HL-60 (cell line): Measurements from ENCODE around the gene ZNF593.

ENCODE experiments used
- CTCF ChIP-seq: IDR thresholded peaks from one replicate; pipeline ENCODE4 v1.5.1; 2011; ENCODE audit warnings: low read length, control low read depth, inconsistent platforms; ENCODE audit not compliant: insufficient read depth
- GABPA ChIP-seq: IDR thresholded peaks from 2 replicates; pipeline ENCODE4 v1.6.1; 2012; ENCODE audit warnings: low read depth
- POLR2AphosphoS5 ChIP-seq: IDR thresholded peaks from 2 replicates; pipeline ENCODE4 v1.6.1; 2012; ENCODE audit warnings: low read depth
- REST ChIP-seq: IDR thresholded peaks from 2 replicates; pipeline ENCODE4 v1.6.1; 2012; ENCODE audit warnings: low read depth; ENCODE audit not compliant: insufficient replicate concordance
- SPI1 ChIP-seq: IDR thresholded peaks from 2 replicates; pipeline ENCODE4 v1.6.1; 2012; ENCODE audit warnings: low read depth, mild to moderate bottlenecking, borderline replicate concordance

- no peak for TF ChIP-seq CTCF
- no peak for TF ChIP-seq REST
- no peak for TF ChIP-seq GABPA
- TF ChIP-seq POLR2AphosphoS5 = no peak
- TF ChIP-seq SPI1 = no peak
Measured at GRCh38 chr1:26187882-26188281, 18.2 kb downstream of the ZNF593 start.
